ENCODE results near the gene PAPOLG. TPM values are rescaled to one million over a fixed set of nuclear protein-coding genes. Genes with fewer than 3 reads are reported as not detected.
A peak's percentile ranks its signal among the peaks of the same experiment; 100 is the strongest.

PAPOLG gene
- total RNA-seq, 5 donors from 2014 or later (not counting 1 experiment from before 2014, with no cell fraction given), result 20.6 to 34.8 (median 29.6) TPM

- H3K27ac Mint-ChIP-seq, result peak overlapping the region; percentile 28 to 57
- H3K27me3 Mint-ChIP-seq, result no peaks in the 10 kb centered on the region
- H3K4me1 Mint-ChIP-seq, result peaks cover 37 to 50% (median 40%) of the 10 kb centered on the region in 3 donors
- Histone ChIP-seq H3K4me1 (ENCODE audit: control insufficient read depth in 1 of 2, extremely low read depth in 1 of 2, insufficient read depth in 2 of 2, low read length in 2 of 2) (peaks cover 20 to 35% of the 10 kb centered on the region in 2 experiments), H3K4me3 (ENCODE audit: control insufficient read depth in 1 of 2, extremely low read depth in 1 of 2, low read length in 1 of 2) (no peak overlapping the region), H3K9me3 (no peaks in the 10 kb centered on the region), H3K27ac (ENCODE audit: low read length) (peak overlapping the region; percentile 87), H3K36me3 (ENCODE audit: control insufficient read depth in 2 of 2, extremely low read depth in 1 of 2, insufficient read depth in 1 of 2, low read length in 1 of 2) (no peaks in the 10 kb centered on the region), H3K27me3 (replicated peaks in 1 of 2; ENCODE audit: control insufficient read depth in 2 of 2, extremely low read depth in 1 of 2, insufficient read depth in 2 of 2, low read length in 1 of 2) (no peaks in the 10 kb centered on the region)
- peak overlapping the region in 1 of 3 donors; percentile 24 for H3K4me3 Mint-ChIP-seq
- ChIA-PET POLR2A (interaction anchor here (1.1 to 2.3 kb wide), 3 partner anchors 64 to 66 kb away, joined by 3 to 9 read pairs (median 4); partner anchors contain the start of gene REL (in 1 of the 2)), CTCF (interaction anchor here (0.6 to 1.4 kb wide), 5 partner anchors 16 to 65 kb away, joined by 3 to 9 read pairs (median 3); partner anchors contain the start of gene REL (in 1 of the 2))
- 100% methylated on average over 2 of the region's 4 CpGs for WGBS (ENCODE audit: insufficient coverage)
- H3K36me3 Mint-ChIP-seq, result peaks cover 3% of the 10 kb centered on the region
- ATAC-seq (replicated peaks in 1 of 4) (no peak), DNase-seq (peak in 3 of 35 experiments; percentile 9 to 51 (median 36))
- no peaks in the 10 kb centered on the region for H3K9me3 Mint-ChIP-seq
These were observed 62.2 kb downstream of the PAPOLG start for GRCh38 chr2:60818272-60818671.

- peak; percentile 65 to 95 (median 88) for DNase-seq
- Histone ChIP-seq H3K9me3 (no peaks in the 10 kb centered on the region), H3K27me3 (replicated peaks in 1 of 2; ENCODE audit: control insufficient read depth in 2 of 2, extremely low read depth in 1 of 2, insufficient read depth in 2 of 2, low read length in 1 of 2) (no peaks in the 10 kb centered on the region), H3K4me3 (ENCODE audit: control insufficient read depth in 1 of 2, extremely low read depth in 1 of 2, low read length in 1 of 2) (peak overlapping the region; percentile 10 to 32), H3K27ac (ENCODE audit: low read length) (peak overlapping the region; percentile 87), H3K36me3 (ENCODE audit: control insufficient read depth in 2 of 2, extremely low read depth in 1 of 2, insufficient read depth in 1 of 2, low read length in 1 of 2) (no peaks in the 10 kb centered on the region), H3K4me1 (ENCODE audit: control insufficient read depth in 1 of 2, extremely low read depth in 1 of 2, insufficient read depth in 2 of 2, low read length in 2 of 2) (peaks cover 20 to 35% of the 10 kb centered on the region in 2 experiments)
- peaks cover 3% of the 10 kb centered on the region for H3K36me3 Mint-ChIP-seq
- H3K4me1 Mint-ChIP-seq, result peaks cover 37 to 50% (median 40%) of the 10 kb centered on the region in 3 donors
- ATAC-seq (replicated peaks in 1 of 4), result peak; percentile 97 to 100 (median 100)
- ChIA-PET POLR2A (interaction anchor here (0.7 to 2.3 kb wide), 8 partner anchors 14 to 719 kb away, joined by 3 to 9 read pairs (median 4); partner anchors contain the start of genes REL (in 2 of the 2) and XPO1 (in 1 of the 2)), CTCF (interaction anchor here (0.6 to 1.3 kb wide), 10 partner anchors 12 to 180 kb away, joined by 3 to 9 read pairs (median 4); partner anchors contain the start of gene REL (in 1 of the 2))
- H3K27ac Mint-ChIP-seq, result peak overlapping the region; percentile 84 to 85
- H3K4me3 Mint-ChIP-seq, result peak overlapping the region; percentile 29 to 61 (median 54)
- 11% methylated on average over 7 of the region's 15 CpGs for WGBS (ENCODE audit: insufficient coverage)
- H3K27me3 Mint-ChIP-seq, result no peaks in the 10 kb centered on the region
- no peaks in the 10 kb centered on the region for H3K9me3 Mint-ChIP-seq
These were observed 63.2 kb downstream of the PAPOLG start for GRCh38 chr2:60819155-60819862.

- peaks cover 37 to 50% (median 40%) of the 10 kb centered on the region in 3 donors for H3K4me1 Mint-ChIP-seq
- no peaks in the 10 kb centered on the region for H3K9me3 Mint-ChIP-seq
- H3K36me3 Mint-ChIP-seq, result peaks cover 3% of the 10 kb centered on the region
- ATAC-seq (replicated peaks in 1 of 4) (no peak), DNase-seq (no peak)
- ChIA-PET POLR2A (interaction anchor here (0.7 to 1.1 kb wide), 6 partner anchors 15 to 718 kb away, joined by 3 to 5 read pairs (median 4); partner anchors contain the start of genes REL (in 1 of the 2) and XPO1 (in 1 of the 2)), CTCF (interaction anchor here (0.9 to 1.3 kb wide), 5 partner anchors 12 to 179 kb away, joined by 3 to 9 read pairs (median 3); partner anchors contain the start of gene REL (in 1 of the 2))
- peaks cover 20 to 35% of the 10 kb centered on the region in 2 experiments for H3K4me1 ChIP-seq (ENCODE audit: control insufficient read depth in 1 of 2, extremely low read depth in 1 of 2, insufficient read depth in 2 of 2, low read length in 2 of 2)
- H3K27ac Mint-ChIP-seq, result peak overlapping the region; percentile 84 to 85
- peak overlapping the region; percentile 87 for H3K27ac ChIP-seq (ENCODE audit: low read length)
- H3K4me3 Mint-ChIP-seq, result peak overlapping the region; percentile 29 to 61 (median 54)
- no peaks in the 10 kb centered on the region for H3K9me3 ChIP-seq
- no peaks in the 10 kb centered on the region for H3K27me3 ChIP-seq (replicated peaks in 1 of 2; ENCODE audit: control insufficient read depth in 2 of 2, extremely low read depth in 1 of 2, insufficient read depth in 2 of 2, low read length in 1 of 2)
- H3K36me3 ChIP-seq (ENCODE audit: control insufficient read depth in 2 of 2, extremely low read depth in 1 of 2, insufficient read depth in 1 of 2, low read length in 1 of 2), result no peaks in the 10 kb centered on the region
- WGBS (ENCODE audit: insufficient coverage), result 81% methylated on average over 8 of the region's 13 CpGs
- H3K27me3 Mint-ChIP-seq, result no peaks in the 10 kb centered on the region
- H3K4me3 ChIP-seq (ENCODE audit: control insufficient read depth in 1 of 2, extremely low read depth in 1 of 2, low read length in 1 of 2), result peak overlapping the region in 1 of 2 donors; percentile 10
These were observed 63.9 kb downstream of the PAPOLG start for GRCh38 chr2:60819936-60820335.

GRCh38 chr2:60820416-60821132, 64.5 kb downstream of the PAPOLG start:
- POLR2A ChIA-PET, result interaction anchor here in 1 of 2 donors (0.7 to 1.4 kb wide), 2 partner anchors 62 kb away, joined by 5 to 8 read pairs; no protein-coding TSS in a partner anchor

GRCh38 chr2:60821133-60821469, 65.0 kb downstream of the PAPOLG start:
- H3K27ac ChIP-seq (ENCODE audit: low read length), result no peak overlapping the region
- H3K9me3 ChIP-seq, result no peaks in the 10 kb centered on the region
- CTCF ChIA-PET, result no interaction called here
- H3K4me3 Mint-ChIP-seq, result peak overlapping the region in 1 of 3 donors; percentile 31
- WGBS (ENCODE audit: insufficient coverage), result no CpG with 5 or more reads among the region's 3 CpGs
- H3K27me3 Mint-ChIP-seq, result no peaks in the 10 kb centered on the region
- POLR2A ChIA-PET, result interaction anchor here in 1 of 2 donors (1.4 kb wide), 1 partner anchor 61 kb away, joined by 8 read pairs; no protein-coding TSS in a partner anchor
- no peak overlapping the region for H3K4me3 ChIP-seq (ENCODE audit: control insufficient read depth in 1 of 2, extremely low read depth in 1 of 2, low read length in 1 of 2)
- peaks cover 37 to 50% (median 40%) of the 10 kb centered on the region in 3 donors for H3K4me1 Mint-ChIP-seq
- no peak for ATAC-seq (replicated peaks in 1 of 4)
- no peak for DNase-seq
- peak overlapping the region; percentile 28 to 69 for H3K27ac Mint-ChIP-seq
- H3K27me3 ChIP-seq (replicated peaks in 1 of 2; ENCODE audit: control insufficient read depth in 2 of 2, extremely low read depth in 1 of 2, insufficient read depth in 2 of 2, low read length in 1 of 2), result no peaks in the 10 kb centered on the region
- no peaks in the 10 kb centered on the region for H3K36me3 Mint-ChIP-seq
- H3K4me1 ChIP-seq (ENCODE audit: control insufficient read depth in 1 of 2, extremely low read depth in 1 of 2, insufficient read depth in 2 of 2, low read length in 2 of 2), result peaks cover 20 to 35% of the 10 kb centered on the region in 2 experiments
- no peaks in the 10 kb centered on the region for H3K36me3 ChIP-seq (ENCODE audit: control insufficient read depth in 2 of 2, extremely low read depth in 1 of 2, insufficient read depth in 1 of 2, low read length in 1 of 2)
- no peaks in the 10 kb centered on the region for H3K9me3 Mint-ChIP-seq

More at GRCh38 chr2:60820416-60821132, 64.5 kb downstream of the PAPOLG start:
- Mint-ChIP-seq H3K36me3 (no peaks in the 10 kb centered on the region), H3K4me3 (peak overlapping the region in 1 of 3 donors; percentile 34), H3K27ac (peak overlapping the region; percentile 28 to 69), H3K4me1 (peaks cover 37 to 50% (median 40%) of the 10 kb centered on the region in 3 donors), H3K9me3 (no peaks in the 10 kb centered on the region), H3K27me3 (no peaks in the 10 kb centered on the region)
- H3K9me3 ChIP-seq, result no peaks in the 10 kb centered on the region
- no peak overlapping the region for H3K4me3 ChIP-seq (ENCODE audit: control insufficient read depth in 1 of 2, extremely low read depth in 1 of 2, low read length in 1 of 2)
- CTCF ChIA-PET, result no interaction called here
- ATAC-seq (replicated peaks in 1 of 4), result no peak
- no peaks in the 10 kb centered on the region for H3K27me3 ChIP-seq (replicated peaks in 1 of 2; ENCODE audit: control insufficient read depth in 2 of 2, extremely low read depth in 1 of 2, insufficient read depth in 2 of 2, low read length in 1 of 2)
- 92% methylated on average over 2 of the region's 12 CpGs for WGBS (ENCODE audit: insufficient coverage)
- H3K4me1 ChIP-seq (ENCODE audit: control insufficient read depth in 1 of 2, extremely low read depth in 1 of 2, insufficient read depth in 2 of 2, low read length in 2 of 2), result peaks cover 20 to 35% of the 10 kb centered on the region in 2 experiments
- H3K27ac ChIP-seq (ENCODE audit: low read length), result peak overlapping the region; percentile 87
- no peaks in the 10 kb centered on the region for H3K36me3 ChIP-seq (ENCODE audit: control insufficient read depth in 2 of 2, extremely low read depth in 1 of 2, insufficient read depth in 1 of 2, low read length in 1 of 2)
- no peak for DNase-seq

All from T-cell (primary cell).